GM12801 (cell line): ENCODE data around the gene LYG2.

Experiments used
- TF ChIP-seq, protein P1 (sequence below): IDR thresholded peaks from one replicate; pipeline ENCODE4 v1.5.1; 2011; ENCODE audit warnings: control low read depth; ENCODE audit not compliant: insufficient read length; ENCODE audit errors: extremely low read depth

The LYG2 gene

DNA sequence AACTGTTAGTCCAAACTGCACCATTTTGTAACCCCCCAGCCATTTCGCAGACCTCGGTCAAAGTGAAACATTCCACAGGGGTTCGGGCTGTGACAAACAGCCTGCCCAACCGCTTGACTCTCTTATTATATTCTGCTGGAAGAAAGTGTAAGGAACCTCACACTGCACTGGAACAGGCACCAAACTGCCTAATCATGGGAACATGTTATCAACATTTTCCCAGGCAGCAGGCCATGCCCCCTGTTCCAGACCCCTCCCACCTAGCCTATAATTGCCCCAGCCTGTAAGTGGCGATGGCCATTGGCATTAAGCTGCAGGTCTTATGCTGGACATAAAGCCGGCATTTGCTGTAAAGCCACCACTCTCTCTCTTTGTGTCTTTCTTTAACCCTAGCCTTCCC, 16.9 kb downstream of the LYG2 start:
- TF ChIP-seq, protein P1, sequence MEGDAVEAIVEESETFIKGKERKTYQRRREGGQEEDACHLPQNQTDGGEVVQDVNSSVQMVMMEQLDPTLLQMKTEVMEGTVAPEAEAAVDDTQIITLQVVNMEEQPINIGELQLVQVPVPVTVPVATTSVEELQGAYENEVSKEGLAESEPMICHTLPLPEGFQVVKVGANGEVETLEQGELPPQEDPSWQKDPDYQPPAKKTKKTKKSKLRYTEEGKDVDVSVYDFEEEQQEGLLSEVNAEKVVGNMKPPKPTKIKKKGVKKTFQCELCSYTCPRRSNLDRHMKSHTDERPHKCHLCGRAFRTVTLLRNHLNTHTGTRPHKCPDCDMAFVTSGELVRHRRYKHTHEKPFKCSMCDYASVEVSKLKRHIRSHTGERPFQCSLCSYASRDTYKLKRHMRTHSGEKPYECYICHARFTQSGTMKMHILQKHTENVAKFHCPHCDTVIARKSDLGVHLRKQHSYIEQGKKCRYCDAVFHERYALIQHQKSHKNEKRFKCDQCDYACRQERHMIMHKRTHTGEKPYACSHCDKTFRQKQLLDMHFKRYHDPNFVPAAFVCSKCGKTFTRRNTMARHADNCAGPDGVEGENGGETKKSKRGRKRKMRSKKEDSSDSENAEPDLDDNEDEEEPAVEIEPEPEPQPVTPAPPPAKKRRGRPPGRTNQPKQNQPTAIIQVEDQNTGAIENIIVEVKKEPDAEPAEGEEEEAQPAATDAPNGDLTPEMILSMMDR: no peak

DNA sequence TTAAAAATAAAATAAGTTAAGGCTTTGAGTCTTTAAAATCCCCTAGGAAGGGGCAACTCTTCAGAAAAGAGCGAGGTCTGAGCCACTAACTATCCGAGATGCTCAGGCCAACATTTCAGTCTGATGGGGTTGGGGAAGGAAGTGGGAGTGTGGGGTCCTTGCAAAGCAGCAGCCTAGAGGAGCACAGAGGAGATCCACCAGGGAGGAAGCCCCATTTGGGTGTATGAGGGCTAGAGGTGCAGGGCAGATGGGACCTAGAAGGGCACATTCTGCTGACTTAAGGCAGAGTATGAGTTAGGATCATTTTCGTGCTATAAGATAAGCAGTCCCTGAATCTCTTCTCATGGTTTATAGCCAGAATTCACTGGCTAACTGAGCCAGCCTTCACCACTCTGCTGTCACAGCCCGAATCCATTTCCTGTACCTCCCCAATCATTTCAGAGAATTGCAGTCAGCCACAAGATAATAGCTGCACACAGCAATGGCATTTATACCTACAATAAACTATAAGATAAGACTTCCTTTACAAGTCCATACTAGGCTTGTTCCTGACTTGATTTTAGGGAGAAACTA, 37.5 kb downstream of the LYG2 start:
- TF ChIP-seq, protein P1: no peak

DNA sequence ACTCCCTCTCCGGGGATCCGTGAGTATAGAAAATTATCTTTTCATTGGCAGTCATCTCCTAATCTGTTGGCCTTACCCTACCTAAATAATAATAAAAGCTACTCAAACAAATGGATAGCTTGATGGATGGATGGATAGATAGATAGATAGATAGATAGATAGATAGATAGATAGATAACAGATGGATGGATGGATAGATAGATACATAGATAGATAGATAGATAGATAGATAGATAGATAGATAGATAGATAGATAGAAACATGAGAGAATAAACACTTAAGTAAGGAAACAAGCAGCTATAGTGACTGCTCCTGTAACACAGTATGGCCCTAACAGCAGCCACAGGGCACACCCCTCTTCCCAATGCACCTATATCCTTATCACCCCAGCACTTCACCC, 39.4 kb downstream of the LYG2 start:
- TF ChIP-seq, protein P1: no peak

DNA sequence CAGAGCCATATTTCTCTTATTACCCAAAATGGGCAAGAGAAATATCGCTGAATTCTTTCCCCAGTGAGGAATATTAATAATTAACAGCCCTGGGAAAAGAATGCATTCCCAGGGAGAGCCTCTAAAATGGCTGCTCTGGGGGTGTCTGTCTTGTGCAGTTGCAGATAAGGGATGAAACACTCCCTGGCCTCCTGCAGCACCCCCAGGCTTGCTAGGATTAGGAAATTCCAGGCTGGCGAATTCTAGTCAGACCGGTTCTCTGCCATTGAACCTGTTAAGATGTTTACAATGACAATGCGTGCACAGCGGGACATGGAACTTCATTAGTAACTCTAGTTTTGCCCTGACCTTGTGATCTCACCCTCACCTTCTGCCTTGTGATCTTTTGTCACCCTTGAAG, 50.0 kb downstream of the LYG2 start:
- TF ChIP-seq, protein P1: no peak

DNA sequence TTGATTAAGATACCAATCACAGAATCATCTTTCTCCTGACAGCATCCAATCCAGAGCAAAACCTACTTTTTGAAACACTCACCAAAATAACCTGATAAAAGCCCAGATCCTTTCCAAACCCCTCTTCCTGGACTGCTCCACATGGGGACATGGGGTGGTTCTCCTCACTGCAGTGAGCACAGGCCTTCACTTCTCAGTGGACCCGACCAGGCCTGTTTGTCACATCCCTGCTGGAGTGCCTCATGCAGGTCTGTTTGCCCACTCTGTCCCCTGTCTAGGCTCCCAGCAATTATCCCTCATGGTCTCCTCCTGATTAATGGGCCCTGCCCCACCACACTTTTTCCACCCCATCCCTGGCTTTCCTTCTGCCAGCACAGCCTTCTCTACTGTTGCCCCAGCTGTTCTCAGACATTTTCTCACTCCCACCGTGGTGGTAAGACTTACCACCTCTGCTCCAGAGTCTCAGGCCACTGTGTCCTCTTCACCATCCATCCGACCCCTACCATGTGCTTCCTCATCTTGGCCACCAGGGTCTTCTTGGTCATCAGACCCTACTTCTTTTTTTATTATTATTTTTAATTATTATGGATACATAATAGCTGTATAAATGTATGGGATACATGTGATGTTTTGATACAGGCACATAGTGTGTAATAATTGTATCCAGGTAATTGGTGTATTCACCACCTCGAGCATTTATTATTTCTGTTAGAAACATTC, 53.3 kb downstream of the LYG2 start:
- TF ChIP-seq, protein P1: no peak

DNA sequence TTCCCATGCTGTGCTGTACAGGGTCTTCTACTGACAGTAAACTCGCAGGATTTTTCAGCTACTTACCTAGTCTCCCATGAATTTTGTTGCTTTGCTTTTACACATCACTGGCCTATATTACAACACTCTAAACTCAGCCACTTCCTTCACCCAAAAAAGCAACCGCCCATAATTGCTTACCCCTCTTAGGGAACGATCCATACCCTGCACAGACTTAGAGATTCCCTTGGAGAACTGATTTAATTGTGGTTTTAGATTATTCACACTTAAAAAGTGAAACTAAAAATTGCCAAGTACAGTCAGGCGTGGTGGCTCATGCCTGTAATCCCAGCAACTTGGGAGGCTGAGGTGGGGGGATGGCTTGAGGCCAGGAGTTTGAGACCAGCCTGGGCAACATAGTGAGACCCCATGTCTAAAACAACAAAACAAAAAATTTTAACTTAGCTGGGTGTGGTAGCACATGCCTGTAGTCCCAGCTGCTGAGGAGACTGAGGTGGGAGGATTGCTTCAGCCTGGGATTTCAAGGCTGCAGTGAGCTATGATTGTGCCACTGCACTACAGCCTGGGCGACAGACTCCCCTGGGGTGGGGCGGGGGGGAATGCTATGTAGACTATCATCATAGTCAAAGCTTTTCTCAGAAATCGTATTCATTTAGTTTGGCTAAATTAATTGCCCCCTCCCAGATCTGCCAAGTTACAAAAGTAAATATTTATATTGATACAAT, 55.2 kb downstream of the LYG2 start:
- TF ChIP-seq, protein P1: no peak

DNA sequence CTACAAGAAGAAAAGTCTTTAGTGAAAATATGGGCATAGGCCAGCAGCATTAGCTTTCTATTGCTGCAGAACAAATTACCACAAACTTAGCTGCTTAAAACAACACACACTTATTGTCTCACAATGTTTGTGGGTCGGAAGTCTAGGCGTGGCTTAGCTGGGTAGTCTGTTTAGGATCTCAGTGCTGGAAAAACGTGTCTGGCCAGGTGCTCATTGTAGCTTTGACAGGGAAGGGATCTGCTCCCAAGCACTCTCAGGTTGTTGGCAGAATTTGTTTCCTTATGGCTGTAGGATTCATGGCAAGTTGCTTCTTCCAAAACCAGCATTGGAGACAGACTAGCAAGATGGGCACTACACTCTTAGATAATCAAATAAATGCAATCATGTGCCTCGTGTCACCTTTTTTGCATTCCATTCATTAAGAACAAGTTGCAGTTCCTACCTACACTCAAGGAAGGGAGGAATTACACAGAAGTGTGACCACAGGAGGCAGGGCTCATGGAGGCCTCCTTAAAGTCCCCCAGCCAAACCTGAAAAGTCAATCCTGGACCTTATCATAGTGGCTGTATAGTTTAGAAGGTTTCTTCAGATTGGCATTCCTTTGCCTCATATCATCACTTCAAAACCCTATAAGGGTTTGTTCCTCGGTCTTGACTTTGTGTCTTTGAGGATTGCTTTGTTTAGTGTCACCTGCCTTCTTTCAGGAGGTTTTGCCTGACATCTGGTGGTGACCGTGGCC, 57.2 kb downstream of the LYG2 start:
- TF ChIP-seq, protein P1: no peak
